GM19035 (cell line): ENCODE results near the gene FOLR3.
"Not testable (repeated sequence)": the region's sequence is repeated elsewhere in the genome, so short reads cannot be mapped to it uniquely, and the experiment has no call there.

ENCODE experiments used
- ATAC-seq: cut with Tn5 transposase; IDR thresholded peaks from one replicate; pipeline ENCODE4 v1.9.1; 2021; ENCODE audit not compliant: unreplicated experiment

Gene FOLR3

GRCh38 chr11:72123117-72123653, 12.3 kb upstream of the FOLR3 start:
- ATAC-seq = no peak

GRCh38 chr11:72124046-72124445, 11.5 kb upstream of the FOLR3 start:
- ATAC-seq = no peak

- no peak for ATAC-seq
Observed at GRCh38 chr11:72125956-72126355, 9.6 kb upstream of the FOLR3 start.

- no peak for ATAC-seq
Observed at GRCh38 chr11:72127923-72128322, 7.6 kb upstream of the FOLR3 start.

GRCh38 chr11:72129381-72129780, 6.1 kb upstream of the FOLR3 start:
- ATAC-seq = no peak

- ATAC-seq = no peak
Observed at GRCh38 chr11:72132646-72133045, 2.9 kb upstream of the FOLR3 start.

- ATAC-seq = no peak
Observed at GRCh38 chr11:72135891-72136683, 562 bp downstream of the FOLR3 start.

- ATAC-seq = no peak
Observed at GRCh38 chr11:72136684-72137262, 1.2 kb downstream of the FOLR3 start.

GRCh38 chr11:72138821-72139390, 3.4 kb downstream of the FOLR3 start:
- ATAC-seq = no peak

GRCh38 chr11:72139500-72139899, 4.0 kb downstream of the FOLR3 start:
- ATAC-seq = no peak

GRCh38 chr11:72140661-72141060, 5.1 kb downstream of the FOLR3 start:
- ATAC-seq = no peak

- ATAC-seq = no peak
Observed at GRCh38 chr11:72141066-72141465, 5.5 kb downstream of the FOLR3 start.

- not testable (repeated sequence) for ATAC-seq
Observed at GRCh38 chr11:72142086-72142485, 6.6 kb downstream of the FOLR3 start.

- not testable (repeated sequence) for ATAC-seq
Observed at GRCh38 chr11:72142543-72142942, 7.0 kb downstream of the FOLR3 start.

GRCh38 chr11:72144807-72145565, 9.5 kb downstream of the FOLR3 start:
- ATAC-seq = no peak

- no peak for ATAC-seq
Observed at GRCh38 chr11:72146625-72147024, 11.1 kb downstream of the FOLR3 start.

- ATAC-seq = no peak
Observed at GRCh38 chr11:72150882-72151281, 15.4 kb downstream of the FOLR3 start.

- ATAC-seq = not testable (repeated sequence)
Observed at GRCh38 chr11:72153874-72154273, 18.3 kb downstream of the FOLR3 start.

GRCh38 chr11:72154816-72155215, 19.3 kb downstream of the FOLR3 start:
- ATAC-seq = no peak

GRCh38 chr11:72155751-72156150, 20.2 kb downstream of the FOLR3 start:
- ATAC-seq = no peak

GRCh38 chr11:72157131-72157530, 21.6 kb downstream of the FOLR3 start:
- ATAC-seq = no peak
